GM23248 (cell line): ENCODE results near the gene MYBPC3. TPM values are rescaled to one million over a fixed set of nuclear protein-coding genes. Genes with fewer than 3 reads are reported as not detected.

Experiments used
- DNase-seq: peaks from one replicate; pipeline ENCODE4 v3.0.0-alpha.2; 2015
- H2AFZ ChIP-seq: fragments of 200-600 bp; sonication (generic); 2 replicates; pipeline ENCODE4 v1.6.1; 2016; ENCODE audit warnings: antibody characterized with exemption
- H3F3A ChIP-seq: fragments of 200-600 bp; sonication (generic); 2 replicates; pipeline ENCODE4 v1.6.1; 2016; ENCODE audit warnings: mild to moderate bottlenecking, antibody characterized with exemption, mixed run types; ENCODE audit not compliant: insufficient read depth
- H3K27ac ChIP-seq: fragments of 200-600 bp; sonication (generic); 2 replicates; pipeline ENCODE4 v1.5.1; 2016; ENCODE audit warnings: mild to moderate bottlenecking
- H3K27me3 ChIP-seq: fragments of 200-600 bp; sonication (generic); replicated peaks from 2 replicates; pipeline ENCODE4 v1.6.1; 2016; ENCODE audit warnings: mild to moderate bottlenecking; ENCODE audit not compliant: insufficient read depth
- H3K36me3 ChIP-seq: fragments of 200-600 bp; sonication (generic); 2 replicates; pipeline ENCODE4 v1.6.1; 2016; ENCODE audit warnings: low read depth, mild to moderate bottlenecking
- H3K4me1 ChIP-seq: fragments of 200-600 bp; sonication (generic); 2 replicates; pipeline ENCODE4 v1.6.1; 2016; ENCODE audit warnings: mild to moderate bottlenecking; ENCODE audit not compliant: insufficient read depth
- H3K4me2 ChIP-seq: fragments of 200-600 bp; sonication (generic); one replicate; pipeline ENCODE4 v1.6.1; 2016; ENCODE audit warnings: mild to moderate bottlenecking; ENCODE audit not compliant: unreplicated experiment
- H3K4me3 ChIP-seq: fragments of 200-600 bp; sonication (generic); 2 replicates; pipeline ENCODE4 v1.5.1; 2016; ENCODE audit warnings: mild to moderate bottlenecking
- H3K79me2 ChIP-seq: fragments of 200-600 bp; sonication (generic); 2 replicates; pipeline ENCODE4 v1.6.1; 2016; ENCODE audit warnings: mild to moderate bottlenecking; ENCODE audit not compliant: insufficient read depth
- H3K9ac ChIP-seq: fragments of 200-600 bp; sonication (generic); 2 replicates; pipeline ENCODE4 v1.6.1; 2016; ENCODE audit warnings: mild to moderate bottlenecking
- H3K9me2 ChIP-seq: fragments of 200-600 bp; sonication (generic); 2 replicates; pipeline ENCODE4 v1.6.1; 2016; ENCODE audit warnings: mixed run types, mild to moderate bottlenecking, moderate library complexity; ENCODE audit not compliant: insufficient read depth
- H3K9me3 ChIP-seq: fragments of 200-600 bp; sonication (generic); one replicate; pipeline ENCODE4 v1.6.1; 2017; ENCODE audit warnings: low read depth
- H4K20me1 ChIP-seq: fragments of 200-600 bp; sonication (generic); 2 replicates; pipeline ENCODE4 v1.6.0; 2016; ENCODE audit not compliant: insufficient read depth
- EZH2 ChIP-seq: fragments of 200-600 bp; sonication (generic); IDR thresholded peaks from 2 replicates; pipeline ENCODE4 v1.6.1; 2018; ENCODE audit warnings: antibody characterized with exemption, mild to moderate bottlenecking; ENCODE audit not compliant: insufficient read depth, poor library complexity, severe bottlenecking
- EZH2phosphoT487 ChIP-seq: fragments of 200-600 bp; sonication (generic); IDR thresholded peaks from 2 replicates; pipeline ENCODE4 v1.6.1; 2018; ENCODE audit warnings: antibody characterized with exemption, moderate library complexity, mild to moderate bottlenecking, low read depth; ENCODE audit not compliant: insufficient read depth
- WGBS, 2 experiments: methylation state at CpG; one replicate each; pipeline ENCODE4 v1.1.6; 2015 to 2017; ENCODE audit warnings: low lambda C conversion rate in 2 of 2, low coverage in 1 of 2; ENCODE audit errors: missing lambda C conversion rate in 2 of 2; 5-methylcytosine and 5-hydroxymethylcytosine counted together
- in situ Hi-C: fragments of 300-500 bp; cut with MboI; formaldehyde crosslinking; loops from 2 replicates; pipeline ENCODE4 v1.15.0; 2020
- polyA plus RNA-seq: library from polyadenylated mRNA; unstranded; fragments of >200 nt; fragmentation: Nextera tagmentation; extraction: Ambion mirVana; gene quantifications from 2 replicates; pipeline ENCODE4 v1.2.1, GENCODE V29; 2016
- total RNA-seq: library from RNA; depleted of rRNA; stranded (reverse); fragments of >200 nt; shearing (Covaris generic); gene quantifications from 2 replicates; pipeline ENCODE4 v1.2.3, GENCODE V29; 2014

MYBPC3 gene
- total and polyA plus RNA-seq, 2 experiments from 2014 or later, result not detected

DNA sequence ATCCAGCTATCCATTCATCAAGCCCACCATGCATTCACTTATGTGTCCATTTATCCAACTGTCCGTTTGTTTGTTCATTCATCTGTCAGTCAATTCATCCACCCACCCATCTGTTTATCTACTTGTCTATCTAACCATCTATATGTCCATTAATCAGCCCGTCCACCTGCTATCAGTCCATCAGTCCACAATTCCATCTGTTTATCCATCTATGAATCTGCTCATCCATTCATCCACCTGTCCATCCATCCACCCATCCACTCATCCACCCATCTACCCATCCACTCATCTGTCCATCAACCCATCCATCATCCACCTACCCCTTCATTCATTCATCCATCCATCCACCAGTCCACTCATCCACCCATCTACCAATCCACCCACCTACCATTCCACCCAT lies 26.8 kb upstream of the MYBPC3 start:
- H3K9ac ChIP-seq, result no peak overlapping the region
- 51 to 54% methylated on average over 2 of the region's 2 CpGs for WGBS, 2 experiments
- H3K9me3 ChIP-seq, result no peaks in the 10 kb centered on the region
- H3K4me2 ChIP-seq, result no peak overlapping the region
- H3K27ac ChIP-seq, result no peak overlapping the region
- no peak for TF ChIP-seq EZH2
- no peak for TF ChIP-seq EZH2phosphoT487
- no peaks in the 10 kb centered on the region for H3K36me3 ChIP-seq
- in situ Hi-C loops, result loop anchor here (10.0 kb wide), 1 partner anchor 65 kb away; the partner anchor contains the start of gene RAPSN
- no peak overlapping the region for H3K4me3 ChIP-seq
- no peaks in the 10 kb centered on the region for H3K79me2 ChIP-seq
- H3K9me2 ChIP-seq, result no peaks in the 10 kb centered on the region
- no peaks in the 10 kb centered on the region for H3F3A ChIP-seq
- H3K27me3 ChIP-seq, result no peaks in the 10 kb centered on the region
- no peak overlapping the region for H2AFZ ChIP-seq
- H3K4me1 ChIP-seq, result 0 out of 2 replicates have a peak, but pooled peaks cover under 1% of the 10 kb centered on the region
- DNase-seq, result no peak
- no peaks in the 10 kb centered on the region for H4K20me1 ChIP-seq

DNA sequence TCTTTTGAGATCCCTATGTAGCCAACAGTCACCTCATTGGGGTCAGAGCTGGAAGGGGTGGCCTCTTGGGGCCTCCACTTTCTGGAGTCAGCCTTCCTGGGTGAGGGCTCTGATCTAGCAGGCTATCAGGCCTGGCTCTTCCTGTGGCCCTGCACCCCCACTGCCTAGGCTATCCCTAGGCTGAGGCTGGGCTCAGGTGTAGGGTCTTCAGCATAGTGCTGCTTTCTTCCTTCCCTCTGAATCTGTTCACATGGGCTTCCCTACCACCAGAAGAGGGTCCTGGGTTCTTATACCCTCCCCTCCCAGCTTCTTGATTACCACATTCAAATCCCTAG lies 26.3 kb upstream of the MYBPC3 start:
- Histone ChIP-seq H3K4me2 (no peak overlapping the region), H3K9me3 (no peaks in the 10 kb centered on the region), H3K79me2 (no peaks in the 10 kb centered on the region), H3F3A (no peaks in the 10 kb centered on the region), H3K36me3 (no peaks in the 10 kb centered on the region), H3K9me2 (no peaks in the 10 kb centered on the region), H3K27ac (no peak overlapping the region), H3K27me3 (no peaks in the 10 kb centered on the region), H3K4me1 (0 out of 2 replicates have a peak, but pooled peaks cover 3% of the 10 kb centered on the region), H3K4me3 (no peak overlapping the region), H3K9ac (no peak overlapping the region), H2AFZ (no peak overlapping the region), H4K20me1 (no peaks in the 10 kb centered on the region)
- TF ChIP-seq EZH2phosphoT487 (no peak), EZH2 (no peak)
- in situ Hi-C loops, result loop anchor here (10.0 kb wide), 1 partner anchor 66 kb away; the partner anchor contains the start of gene RAPSN
- no peak for DNase-seq

- no peak within 1 kb of the TSS for H3K4me3 ChIP-seq
- no peak within 1 kb of the TSS for H3K9ac ChIP-seq
- H3K79me2 ChIP-seq, result no peaks in the 10 kb centered on the region
- no peaks in the 10 kb centered on the region for H3K9me2 ChIP-seq
- no peak for DNase-seq
- in situ Hi-C loops, result loop anchor here (10.0 kb wide), 1 partner anchor 67 kb away; the partner anchor contains the start of gene RAPSN
- H3K4me2 ChIP-seq, result no peak within 1 kb of the TSS
- H3K27me3 ChIP-seq, result no peaks in the 10 kb centered on the region
- WGBS, 2 experiments, result 74 to 81% methylated on average over 25 to 31 of the region's 31 CpGs
- H3K9me3 ChIP-seq, result no peaks in the 10 kb centered on the region
- H4K20me1 ChIP-seq, result no peaks in the 10 kb centered on the region
- no peaks in the 10 kb centered on the region for H3F3A ChIP-seq
- no peaks in the 10 kb centered on the region for H3K36me3 ChIP-seq
- no peak within 1 kb of the TSS for H3K27ac ChIP-seq
- TF ChIP-seq EZH2 (no peak), EZH2phosphoT487 (no peak)
- no peak within 1 kb of the TSS for H2AFZ ChIP-seq
- 0 out of 2 replicates have a peak, but pooled peaks cover 3% of the 10 kb centered on the region for H3K4me1 ChIP-seq
Measured at GRCh38 chr11:47378010-47378835, 25.7 kb upstream of the MYBPC3 start, which contains the start of gene SPI1. Gene SPI1, minus strand, starts transcription at chr11:47378547. Its CDS starts 194 bp downstream, at chr11:47378353.

GRCh38 chr11:47377571-47378009 lies 25.1 kb upstream of the MYBPC3 start:
- TF ChIP-seq EZH2phosphoT487, result no peak
- no peak for TF ChIP-seq EZH2
- Histone ChIP-seq H3K4me2 (no peak overlapping the region), H3K27ac (no peak overlapping the region), H3K9me3 (no peaks in the 10 kb centered on the region), H3K4me3 (no peak overlapping the region), H3F3A (no peaks in the 10 kb centered on the region), H2AFZ (no peak overlapping the region), H3K9me2 (no peaks in the 10 kb centered on the region), H3K9ac (no peak overlapping the region), H3K4me1 (0 out of 2 replicates have a peak, but pooled peaks cover 3% of the 10 kb centered on the region), H4K20me1 (no peaks in the 10 kb centered on the region), H3K36me3 (no peaks in the 10 kb centered on the region), H3K27me3 (no peaks in the 10 kb centered on the region), H3K79me2 (no peaks in the 10 kb centered on the region)
- DNase-seq, result no peak
- 93 to 96% methylated on average over 3 to 5 of the region's 5 CpGs for WGBS, 2 experiments
- in situ Hi-C loops, result loop anchor here (10.0 kb wide), 1 partner anchor 67 kb away; the partner anchor contains the start of gene RAPSN
